ENCODE results near the gene DTX3.

DNA sequence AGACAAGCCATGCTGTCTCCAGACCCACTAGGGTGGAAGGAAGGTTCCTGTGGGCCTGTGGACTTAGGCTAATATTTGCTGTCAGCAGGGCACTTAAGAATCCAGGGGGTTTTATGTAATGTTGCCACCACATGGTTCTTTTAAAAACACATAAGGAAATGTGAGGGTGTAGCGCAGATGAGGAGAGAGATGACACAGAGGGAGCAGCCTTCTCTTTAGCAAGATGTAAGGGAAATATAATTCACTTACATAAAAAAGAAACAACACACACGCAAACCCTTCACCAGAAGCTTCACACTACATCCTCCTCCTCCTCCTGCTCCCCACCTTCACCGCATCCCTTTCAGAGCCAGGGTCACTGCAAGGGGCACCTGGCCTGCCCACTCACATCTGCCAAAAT, 18.5 kb upstream of the DTX3 start:
- TF ChIP-seq, protein P1, sequence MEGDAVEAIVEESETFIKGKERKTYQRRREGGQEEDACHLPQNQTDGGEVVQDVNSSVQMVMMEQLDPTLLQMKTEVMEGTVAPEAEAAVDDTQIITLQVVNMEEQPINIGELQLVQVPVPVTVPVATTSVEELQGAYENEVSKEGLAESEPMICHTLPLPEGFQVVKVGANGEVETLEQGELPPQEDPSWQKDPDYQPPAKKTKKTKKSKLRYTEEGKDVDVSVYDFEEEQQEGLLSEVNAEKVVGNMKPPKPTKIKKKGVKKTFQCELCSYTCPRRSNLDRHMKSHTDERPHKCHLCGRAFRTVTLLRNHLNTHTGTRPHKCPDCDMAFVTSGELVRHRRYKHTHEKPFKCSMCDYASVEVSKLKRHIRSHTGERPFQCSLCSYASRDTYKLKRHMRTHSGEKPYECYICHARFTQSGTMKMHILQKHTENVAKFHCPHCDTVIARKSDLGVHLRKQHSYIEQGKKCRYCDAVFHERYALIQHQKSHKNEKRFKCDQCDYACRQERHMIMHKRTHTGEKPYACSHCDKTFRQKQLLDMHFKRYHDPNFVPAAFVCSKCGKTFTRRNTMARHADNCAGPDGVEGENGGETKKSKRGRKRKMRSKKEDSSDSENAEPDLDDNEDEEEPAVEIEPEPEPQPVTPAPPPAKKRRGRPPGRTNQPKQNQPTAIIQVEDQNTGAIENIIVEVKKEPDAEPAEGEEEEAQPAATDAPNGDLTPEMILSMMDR (tag by site-specific recombination; IDR thresholded peaks at IDR 0.05), result no peak
- TF ChIP-seq ZNF423 (tag by site-specific recombination; IDR thresholded peaks at IDR 0.05) (no peak), TCF7L2 (IDR thresholded peaks at IDR 0.05; ENCODE audit: borderline replicate concordance, low read depth, low read length) (no peak), ZEB2 (tag by site-specific recombination; IDR thresholded peaks at IDR 0.05) (no peak), ZNF169 (tag by site-specific recombination; IDR thresholded peaks at IDR 0.05) (no peak)
- TF ChIP-seq, protein P2, sequence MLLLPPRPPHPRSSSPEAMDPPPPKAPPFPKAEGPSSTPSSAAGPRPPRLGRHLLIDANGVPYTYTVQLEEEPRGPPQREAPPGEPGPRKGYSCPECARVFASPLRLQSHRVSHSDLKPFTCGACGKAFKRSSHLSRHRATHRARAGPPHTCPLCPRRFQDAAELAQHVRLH (tag by site-specific recombination; IDR thresholded peaks at IDR 0.05), result no peak
- TF ChIP-seq, protein P3, sequence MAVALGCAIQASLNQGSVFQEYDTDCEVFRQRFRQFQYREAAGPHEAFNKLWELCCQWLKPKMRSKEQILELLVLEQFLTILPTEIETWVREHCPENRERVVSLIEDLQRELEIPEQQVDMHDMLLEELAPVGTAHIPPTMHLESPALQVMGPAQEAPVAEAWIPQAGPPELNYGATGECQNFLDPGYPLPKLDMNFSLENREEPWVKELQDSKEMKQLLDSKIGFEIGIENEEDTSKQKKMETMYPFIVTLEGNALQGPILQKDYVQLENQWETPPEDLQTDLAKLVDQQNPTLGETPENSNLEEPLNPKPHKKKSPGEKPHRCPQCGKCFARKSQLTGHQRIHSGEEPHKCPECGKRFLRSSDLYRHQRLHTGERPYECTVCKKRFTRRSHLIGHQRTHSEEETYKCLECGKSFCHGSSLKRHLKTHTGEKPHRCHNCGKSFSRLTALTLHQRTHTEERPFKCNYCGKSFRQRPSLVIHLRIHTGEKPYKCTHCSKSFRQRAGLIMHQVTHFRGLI (tag by site-specific recombination; IDR thresholded peaks at IDR 0.05), result no peak
